LoVo (cell line): ENCODE measurements around the gene NEDD4L.
A peak's percentile ranks its signal among the peaks of the same experiment; 100 is the strongest.

Source experiments
- DNase-seq: peaks from one replicate; pipeline ENCODE4 v3.0.0-alpha.2; 2016; ENCODE audit warnings: low spot score

The NEDD4L gene

GRCh38 chr18:58291131-58291530 is 247.1 kb downstream of the NEDD4L start:
- DNase-seq = no peak

- no peak for DNase-seq
These were observed 248.6 kb downstream of the NEDD4L start for GRCh38 chr18:58292638-58293037.

GRCh38 chr18:58297198-58297597 is 253.2 kb downstream of the NEDD4L start:
- no peak for DNase-seq

GRCh38 chr18:58298251-58299134 is 254.5 kb downstream of the NEDD4L start:
- DNase-seq = no peak

GRCh38 chr18:58299135-58299473 is 255.1 kb downstream of the NEDD4L start:
- no peak for DNase-seq

GRCh38 chr18:58299936-58300335 is 255.9 kb downstream of the NEDD4L start:
- DNase-seq = no peak

- no peak for DNase-seq
These were observed 256.8 kb downstream of the NEDD4L start for GRCh38 chr18:58300867-58301266.

- no peak for DNase-seq
These were observed 258.8 kb downstream of the NEDD4L start for GRCh38 chr18:58302811-58303210.

GRCh38 chr18:58303363-58303762 is 259.3 kb downstream of the NEDD4L start:
- no peak for DNase-seq

GRCh38 chr18:58305792-58306191 is 261.8 kb downstream of the NEDD4L start:
- DNase-seq = no peak

- DNase-seq = no peak
These were observed 263.4 kb downstream of the NEDD4L start for GRCh38 chr18:58307441-58307840.

- DNase-seq = no peak
These were observed 264.4 kb downstream of the NEDD4L start for GRCh38 chr18:58308463-58308862.

- DNase-seq = no peak
These were observed 265.1 kb downstream of the NEDD4L start for GRCh38 chr18:58309099-58309498.

- DNase-seq = no peak
These were observed 265.7 kb downstream of the NEDD4L start for GRCh38 chr18:58309610-58310239.

GRCh38 chr18:58310517-58310916 is 266.5 kb downstream of the NEDD4L start:
- peak; percentile 30 for DNase-seq

- DNase-seq = no peak
These were observed 267.4 kb downstream of the NEDD4L start for GRCh38 chr18:58311390-58311789.

GRCh38 chr18:58313491-58314032 is 269.5 kb downstream of the NEDD4L start:
- DNase-seq = peak; percentile 18

- DNase-seq = peak; percentile 47
These were observed 270.3 kb downstream of the NEDD4L start for GRCh38 chr18:58314284-58314683.

- no peak for DNase-seq
These were observed 271.0 kb downstream of the NEDD4L start for GRCh38 chr18:58315041-58315440.

GRCh38 chr18:58315739-58316215 is 271.8 kb downstream of the NEDD4L start:
- DNase-seq = peak; percentile 48

GRCh38 chr18:58316396-58317342 is 272.6 kb downstream of the NEDD4L start:
- peak; percentile 20 for DNase-seq

- no peak for DNase-seq
These were observed 275.7 kb downstream of the NEDD4L start for GRCh38 chr18:58319719-58320118.
